ENCODE measurements around the gene HEY2. TPM values are rescaled to one million over a fixed set of nuclear protein-coding genes. Genes with fewer than 3 reads are reported as not detected.
"Not testable (repeated sequence)": the region's sequence is repeated elsewhere in the genome, so short reads cannot be mapped to it uniquely, and the experiment has no call there.

Gene HEY2
- total and polyA plus RNA-seq, 2 of the 8 experiments (the other 6 are each of a cell fraction or from before 2014, with no cell fraction given) = 9.1 to 16.2 TPM

- not testable (repeated sequence) for H4K8ac ChIP-seq (ENCODE audit: extremely low read depth, insufficient read depth, low read length); H4K20me1 ChIP-seq (replicated peaks in 1 of 2; ENCODE audit: control insufficient read depth in 1 of 2, insufficient read depth in 2 of 2, low read length in 2 of 2)
- CTCF ChIA-PET (ENCODE audit: partially characterized antibody) = interaction anchor here (0.9 kb wide), 1 partner anchor 463 kb away, joined by 3 read pairs; no protein-coding TSS in a partner anchor
Measured at GRCh38 chr6:125776107-125776826, 26.8 kb downstream of the HEY2 start.

More at GRCh38 chr6:125776107-125776826, 26.8 kb downstream of the HEY2 start:
- H2BK120ac ChIP-seq (replicated peaks; ENCODE audit: low read depth, low read length); H3K27me3 ChIP-seq (replicated peaks in 1 of 4; ENCODE audit: control insufficient read depth in 3 of 4, extremely low read depth in 1 of 4, insufficient read depth in 3 of 4, low read length in 3 of 4); H3K9me3 ChIP-seq (ENCODE audit: insufficient read depth in 2 of 2, low read depth in 1 of 2, low read length in 1 of 2); H3K14ac ChIP-seq (ENCODE audit: insufficient read length); FAIRE-seq; H2BK5ac ChIP-seq (ENCODE audit: low read depth, low read length); H3K23me2 ChIP-seq (ENCODE audit: low read depth, low read length); H2AFZ ChIP-seq (ENCODE audit: low read length); H2BK15ac ChIP-seq (ENCODE audit: low read length); H3K18ac ChIP-seq (ENCODE audit: extremely low read depth, low read length); H4K91ac ChIP-seq (replicated peaks; ENCODE audit: insufficient read length, low read length); H4K5ac ChIP-seq (ENCODE audit: insufficient read length, low read depth, low read length); H3K4me1 ChIP-seq (replicated peaks in 1 of 4; ENCODE audit: control insufficient read depth in 3 of 4, insufficient read depth in 4 of 4, low read length in 3 of 4); H3K56ac ChIP-seq (replicated peaks; ENCODE audit: insufficient read length, low read depth, low read length); H3K9ac ChIP-seq (replicated peaks in 1 of 4; ENCODE audit: extremely low read depth in 1 of 4, low read depth in 3 of 4, low read length in 3 of 4); H2BK12ac ChIP-seq (ENCODE audit: low read depth, low read length); H3K4ac ChIP-seq (replicated peaks; ENCODE audit: insufficient read length, low read depth, low read length); H3K79me2 ChIP-seq (ENCODE audit: control insufficient read depth in 1 of 2, insufficient read depth in 2 of 2, low read length in 2 of 2); H2BK20ac ChIP-seq (ENCODE audit: low read length); H3K27ac ChIP-seq (ENCODE audit: low read depth, low read length); H3K36me3 ChIP-seq (ENCODE audit: control insufficient read depth in 2 of 4, insufficient read depth in 4 of 4, low read length in 3 of 4); H3K23ac ChIP-seq (ENCODE audit: insufficient read length); DNase-seq (ENCODE audit: low read depth in 1 of 2, low spot score in 2 of 2); POLR2A ChIA-PET (ENCODE audit: partially characterized antibody); H3K79me1 ChIP-seq (ENCODE audit: low read depth, low read length); H2AK5ac ChIP-seq (ENCODE audit: low read depth, low read length); H3K4me3 ChIP-seq (ENCODE audit: extremely low read depth in 1 of 4, insufficient read depth in 2 of 4, low read depth in 3 of 4, low read length in 4 of 4); H3K4me2 ChIP-seq (ENCODE audit: insufficient read depth in 1 of 2, low read depth in 2 of 2, low read length in 2 of 2): not testable (repeated sequence)
- WGBS, 2 experiments (ENCODE audit: extremely low coverage in 1 of 2, insufficient coverage in 1 of 2, insufficient read length in 1 of 2, insufficient replicate concordance in 2 of 2, low coverage in 1 of 2, low lambda C conversion rate in 2 of 2, missing lambda C conversion rate in 1 of 2) = 78% methylated on average over 14 of the region's 14 CpGs; no CpG with 5 or more reads in 1 of the 2 experiments

Measured in H1 (cell line).